H9 (cell line): ENCODE data around the gene MAP3K12. TPM values are rescaled to one million over a fixed set of nuclear protein-coding genes. Genes with fewer than 3 reads are reported as not detected.
"Not testable (repeated sequence)": the region's sequence is repeated elsewhere in the genome, so short reads cannot be mapped to it uniquely, and the experiment has no call there.

Experiments
- DNase-seq: peaks from one replicate; pipeline ENCODE4 v3.0.0-alpha.2; 2017
- H2AFZ ChIP-seq: one replicate; pipeline ENCODE4 v1.6.1; 2013; ENCODE audit warnings: mild to moderate bottlenecking, low read length, control low read depth, moderate library complexity
- H2AK5ac ChIP-seq: 2 replicates; pipeline ENCODE4 v1.6.1; 2013; ENCODE audit warnings: low read length, control low read depth, mixed read lengths; ENCODE audit not compliant: insufficient read length
- H2BK120ac ChIP-seq: one replicate; pipeline ENCODE4 v1.6.1; 2013; ENCODE audit warnings: low read depth, mild to moderate bottlenecking, low read length, control low read depth, inconsistent platforms; ENCODE audit not compliant: poor library complexity, severe bottlenecking
- H2BK12ac ChIP-seq: 2 replicates; pipeline ENCODE4 v1.6.1; 2013; ENCODE audit warnings: low read length, control low read depth, mixed read lengths, low read depth; ENCODE audit not compliant: insufficient read length
- H2BK15ac ChIP-seq: 2 replicates; pipeline ENCODE4 v1.6.1; 2013; ENCODE audit warnings: low read depth, low read length, control low read depth
- H2BK20ac ChIP-seq: one replicate; pipeline ENCODE4 v1.6.1; 2013; ENCODE audit warnings: low read depth, mild to moderate bottlenecking, low read length, control low read depth, inconsistent platforms; ENCODE audit not compliant: poor library complexity, severe bottlenecking
- H2BK5ac ChIP-seq: 2 replicates; pipeline ENCODE4 v1.6.1; 2013; ENCODE audit warnings: low read length, control low read depth, mixed read lengths; ENCODE audit not compliant: insufficient read length
- H3K14ac ChIP-seq: 2 replicates; pipeline ENCODE4 v1.6.1; 2013; ENCODE audit warnings: low read length, control low read depth; ENCODE audit not compliant: insufficient read depth
- H3K18ac ChIP-seq: 2 replicates; pipeline ENCODE4 v1.6.1; 2013; ENCODE audit warnings: low read depth, mild to moderate bottlenecking, mixed read lengths, low read length, control low read depth; ENCODE audit not compliant: insufficient read length
- H3K23ac ChIP-seq: 2 replicates; pipeline ENCODE4 v1.6.1; 2013; ENCODE audit warnings: low read length, control low read depth, mixed read lengths, low read depth; ENCODE audit not compliant: insufficient read length
- H3K23me2 ChIP-seq: 2 replicates; pipeline ENCODE4 v1.6.1; 2013; ENCODE audit warnings: low read depth, mild to moderate bottlenecking, mixed read lengths, low read length, control low read depth; ENCODE audit not compliant: insufficient read length, poor library complexity, severe bottlenecking
- H3K27ac ChIP-seq: 2 replicates; pipeline ENCODE4 v1.5.1; 2013; ENCODE audit warnings: low read length, control low read depth, mixed read lengths, low read depth; ENCODE audit not compliant: insufficient read length
- H3K27me3 ChIP-seq: 2 replicates; pipeline ENCODE4 v1.6.1; 2013; ENCODE audit warnings: low read length, control low read depth, inconsistent platforms; ENCODE audit not compliant: insufficient read depth
- H3K4ac ChIP-seq: 2 replicates; pipeline ENCODE4 v1.6.1; 2013; ENCODE audit warnings: low read depth, mild to moderate bottlenecking, control low read depth, inconsistent platforms, low read length, moderate library complexity
- H3K4me1 ChIP-seq: 2 replicates; pipeline ENCODE4 v1.6.1; 2013; ENCODE audit warnings: low read length, control low read depth, inconsistent platforms; ENCODE audit not compliant: insufficient read depth
- H3K4me2 ChIP-seq: 2 replicates; pipeline ENCODE4 v1.6.1; 2013; ENCODE audit warnings: low read length, control low read depth, mixed read lengths; ENCODE audit not compliant: insufficient read length, insufficient read depth
- H3K56ac ChIP-seq: 2 replicates; pipeline ENCODE4 v1.6.1; 2013; ENCODE audit warnings: low read depth, mild to moderate bottlenecking, mixed read lengths, low read length, control low read depth; ENCODE audit not compliant: insufficient read length
- H3K79me1 ChIP-seq: 2 replicates; pipeline ENCODE4 v1.6.1; 2013; ENCODE audit warnings: low read depth, mild to moderate bottlenecking, moderate library complexity, low read length, control low read depth, inconsistent platforms; ENCODE audit not compliant: insufficient read depth, poor library complexity, severe bottlenecking
- H3K79me2 ChIP-seq: 2 replicates; pipeline ENCODE4 v1.6.1; 2013; ENCODE audit warnings: low read length, control low read depth, inconsistent platforms; ENCODE audit not compliant: insufficient read depth
- H3K9ac ChIP-seq: 2 replicates; pipeline ENCODE4 v1.6.1; 2013; ENCODE audit warnings: low read length, control low read depth, mixed read lengths; ENCODE audit not compliant: insufficient read length; ENCODE audit errors: extremely low read depth
- H3K9me3 ChIP-seq: one replicate; pipeline ENCODE4 v1.6.1; 2013; ENCODE audit warnings: low read depth, low read length, inconsistent platforms; ENCODE audit not compliant: control insufficient read depth
- H3T11ph ChIP-seq: one replicate; pipeline ENCODE4 v1.6.1; 2013; ENCODE audit warnings: mild to moderate bottlenecking, low read length, control low read depth, inconsistent platforms
- H4K20me1 ChIP-seq: one replicate; pipeline ENCODE4 v1.6.1; 2013; ENCODE audit not compliant: control insufficient read depth, insufficient read length, insufficient read depth
- H4K5ac ChIP-seq: 2 replicates; pipeline ENCODE4 v1.6.1; 2013; ENCODE audit warnings: low read depth, mild to moderate bottlenecking, mixed read lengths, low read length, control low read depth; ENCODE audit not compliant: insufficient read length
- H4K8ac ChIP-seq: replicated peaks from 2 replicates; pipeline ENCODE4 v1.6.1; 2013; ENCODE audit warnings: low read length, control low read depth, mixed read lengths, low read depth; ENCODE audit not compliant: insufficient read length
- H4K91ac ChIP-seq: 2 replicates; pipeline ENCODE4 v1.6.1; 2013; ENCODE audit warnings: low read depth, mild to moderate bottlenecking, moderate library complexity, mixed read lengths, low read length, control low read depth; ENCODE audit not compliant: insufficient read length
- H3K27ac Mint-ChIP-seq, 3 experiments: 2 replicates in 2 of 3; 3 replicates in 1 of 3; pipeline ENCODE4 v1.8.0; 2020 to 2021; ENCODE audit warnings: mixed read lengths in 3 of 3, mild to moderate bottlenecking in 1 of 3, moderate library complexity in 1 of 3
- H3K27me3 Mint-ChIP-seq: 2 replicates; pipeline ENCODE4 v1.8.0; 2021; ENCODE audit warnings: low read depth, mild to moderate bottlenecking, moderate library complexity, mixed read lengths
- H3K36me3 Mint-ChIP-seq, 3 experiments: 2 replicates in 2 of 3; 3 replicates in 1 of 3; pipeline ENCODE4 v1.8.0; 2020 to 2021; ENCODE audit warnings: low read depth in 3 of 3, mixed read lengths in 3 of 3; ENCODE audit not compliant: insufficient read depth in 1 of 3
- H3K4me1 Mint-ChIP-seq, 2 experiments: 2 replicates each; pipeline ENCODE4 v1.8.0; 2020; ENCODE audit warnings: mixed read lengths in 2 of 2
- H3K4me3 Mint-ChIP-seq, 2 experiments: 2 replicates in 1 of 2; 3 replicates in 1 of 2; pipeline ENCODE4 v1.8.0; 2020 to 2021; ENCODE audit warnings: mild to moderate bottlenecking in 2 of 2, mixed read lengths in 2 of 2, moderate library complexity in 1 of 2
- H3K9me3 Mint-ChIP-seq, 2 experiments: 2 replicates in 1 of 2; 3 replicates in 1 of 2; pipeline ENCODE4 v1.8.0; 2020; ENCODE audit warnings: mild to moderate bottlenecking in 2 of 2, mixed read lengths in 2 of 2, moderate library complexity in 1 of 2
- WGBS: extraction: QIAGEN DNeasy Blood & Tissue Kit; methylation state at CpG from one replicate; pipeline ENCODE4 v1.1.7; 2013; ENCODE audit warnings: missing lambda C conversion rate, low lambda C conversion rate, mixed read lengths; ENCODE audit not compliant: insufficient read length; ENCODE audit errors: extremely low coverage; 5-methylcytosine and 5-hydroxymethylcytosine counted together
- total RNA-seq: library from RNA; stranded (reverse); gene quantifications from 2 replicates; pipeline ENCODE4 v1.2.1, GENCODE V29; 2021
- TF ChIP-seq, protein P1 (sequence below): fragments of 200-600 bp; sonication (generic); conservative IDR thresholded peaks from 3 replicates; pipeline ENCODE4 v1.8.0; 2021; ENCODE audit warnings: antibody characterized with exemption, mild to moderate bottlenecking

MAP3K12 gene
- total RNA-seq, 1 experiment from 2014 or later = 22.3 TPM

- Histone ChIP-seq H3K56ac (no peak overlapping the region), H3K23me2 (no peaks in the 10 kb centered on the region), H3K27me3 (no peaks in the 10 kb centered on the region), H4K5ac (no peak overlapping the region), H2AK5ac (no peak overlapping the region), H2BK120ac (no peak overlapping the region), H3K9ac (no peak overlapping the region), H3K9me3 (no peaks in the 10 kb centered on the region), H3K23ac (no peak overlapping the region), H2BK12ac (no peak overlapping the region), H3K4me2 (no peak overlapping the region), H4K91ac (no peak overlapping the region), H3T11ph (no peak overlapping the region), H2BK5ac (no peak overlapping the region), H4K20me1 (no peaks in the 10 kb centered on the region), H3K18ac (no peak overlapping the region), H3K27ac (no peak overlapping the region), H2BK15ac (no peak overlapping the region), H3K79me2 (peaks cover 23% of the 10 kb centered on the region), H3K14ac (no peak overlapping the region), H2BK20ac (no peak overlapping the region), H2AFZ (no peak overlapping the region), H3K4me1 (no peaks in the 10 kb centered on the region), H3K4ac (no peak overlapping the region), H4K8ac (no peak overlapping the region), H3K79me1 (peaks cover 3% of the 10 kb centered on the region)
- H3K36me3 Mint-ChIP-seq = peaks cover 40 to 53% (median 52%) of the 10 kb centered on the region in 3 experiments
- no peaks in the 10 kb centered on the region; a peak in 1 of 5 replicates for H3K9me3 Mint-ChIP-seq
- H3K27ac Mint-ChIP-seq = 0 out of 7 replicates have a peak overlapping the region, but pooled peaks of 1 of the 3 experiments have one; percentile 5
- TF ChIP-seq, protein P1, sequence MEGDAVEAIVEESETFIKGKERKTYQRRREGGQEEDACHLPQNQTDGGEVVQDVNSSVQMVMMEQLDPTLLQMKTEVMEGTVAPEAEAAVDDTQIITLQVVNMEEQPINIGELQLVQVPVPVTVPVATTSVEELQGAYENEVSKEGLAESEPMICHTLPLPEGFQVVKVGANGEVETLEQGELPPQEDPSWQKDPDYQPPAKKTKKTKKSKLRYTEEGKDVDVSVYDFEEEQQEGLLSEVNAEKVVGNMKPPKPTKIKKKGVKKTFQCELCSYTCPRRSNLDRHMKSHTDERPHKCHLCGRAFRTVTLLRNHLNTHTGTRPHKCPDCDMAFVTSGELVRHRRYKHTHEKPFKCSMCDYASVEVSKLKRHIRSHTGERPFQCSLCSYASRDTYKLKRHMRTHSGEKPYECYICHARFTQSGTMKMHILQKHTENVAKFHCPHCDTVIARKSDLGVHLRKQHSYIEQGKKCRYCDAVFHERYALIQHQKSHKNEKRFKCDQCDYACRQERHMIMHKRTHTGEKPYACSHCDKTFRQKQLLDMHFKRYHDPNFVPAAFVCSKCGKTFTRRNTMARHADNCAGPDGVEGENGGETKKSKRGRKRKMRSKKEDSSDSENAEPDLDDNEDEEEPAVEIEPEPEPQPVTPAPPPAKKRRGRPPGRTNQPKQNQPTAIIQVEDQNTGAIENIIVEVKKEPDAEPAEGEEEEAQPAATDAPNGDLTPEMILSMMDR = no peak
- H3K4me3 Mint-ChIP-seq = peak overlapping the region; percentile 25 to 35; a peak in 2 of 5 replicates
- no peaks in the 10 kb centered on the region for H3K27me3 Mint-ChIP-seq
- no CpG with 5 or more reads among the region's 7 CpGs for WGBS
- peaks cover 19 to 30% of the 10 kb centered on the region in 2 experiments for H3K4me1 Mint-ChIP-seq
- no peak for DNase-seq
Measured at GRCh38 chr12:53450936-53451335, 48.3 kb downstream of the MAP3K12 start.

GRCh38 chr12:53444593-53445325, 54.5 kb downstream of the MAP3K12 start:
- H3K27me3 Mint-ChIP-seq, H3K9me3 ChIP-seq, H3K79me1 ChIP-seq, H4K8ac ChIP-seq, H4K91ac ChIP-seq, H3K56ac ChIP-seq, H3T11ph ChIP-seq, H3K18ac ChIP-seq, H2BK5ac ChIP-seq, H3K14ac ChIP-seq, H2AK5ac ChIP-seq, H3K4me2 ChIP-seq, H3K9ac ChIP-seq, H2AFZ ChIP-seq, H4K5ac ChIP-seq, H3K4me1 ChIP-seq, H3K27me3 ChIP-seq, H2BK20ac ChIP-seq, H3K79me2 ChIP-seq, H3K9me3 Mint-ChIP-seq, H3K27ac ChIP-seq, DNase-seq, H2BK120ac ChIP-seq, H3K23ac ChIP-seq, H4K20me1 ChIP-seq, H3K4ac ChIP-seq, H3K23me2 ChIP-seq, H2BK15ac ChIP-seq, H2BK12ac ChIP-seq: not testable (repeated sequence)
- peak overlapping the region in 1 of 2 experiments; percentile 14; a peak in 2 of 5 replicates for H3K4me3 Mint-ChIP-seq
- peaks cover 33 to 48% (median 43%) of the 10 kb centered on the region in 3 experiments for H3K36me3 Mint-ChIP-seq
- H3K27ac Mint-ChIP-seq = peak overlapping the region in 2 of 3 experiments; percentile 58 to 80; a peak in 4 of 7 replicates
- no CpG with 5 or more reads among the region's 11 CpGs for WGBS
- peaks cover 21 to 31% of the 10 kb centered on the region in 2 experiments for H3K4me1 Mint-ChIP-seq
